PC-3 (cell line): ENCODE data around the gene LHFPL5.

Source experiments
- CTCF ChIP-seq: fragments of 300-600 bp; sonication (generic); conservative IDR thresholded peaks from 2 replicates; pipeline ENCODE4 v1.5.1; 2017; ENCODE audit warnings: antibody characterized with exemption, low read depth, mild to moderate bottlenecking, low read length
- EZH2 ChIP-seq: fragments of 300-600 bp; sonication (generic); IDR thresholded peaks from one replicate; pipeline ENCODE4 v1.6.1; 2017; ENCODE audit warnings: antibody characterized with exemption, mild to moderate bottlenecking, low read length; ENCODE audit not compliant: unreplicated experiment
- EZH2phosphoT487 ChIP-seq: fragments of 300-600 bp; sonication (generic); IDR thresholded peaks from 2 replicates; pipeline ENCODE4 v1.6.1; 2018; ENCODE audit warnings: mild to moderate bottlenecking, antibody characterized with exemption, low read length, borderline replicate concordance

GRCh38 chr6:35759426-35759825 is 45.7 kb upstream of the LHFPL5 start:
- TF ChIP-seq EZH2phosphoT487: no peak
- TF ChIP-seq CTCF: no peak
- no peak for TF ChIP-seq EZH2
